ENCODE measurements around the gene PIP5K1B. TPM values are rescaled to one million over a fixed set of nuclear protein-coding genes. Genes with fewer than 3 reads are reported as not detected.

The PIP5K1B gene
- polyA plus RNA-seq, 4 donors, result 6.2 to 8.5 (median 7.9) TPM

DNA sequence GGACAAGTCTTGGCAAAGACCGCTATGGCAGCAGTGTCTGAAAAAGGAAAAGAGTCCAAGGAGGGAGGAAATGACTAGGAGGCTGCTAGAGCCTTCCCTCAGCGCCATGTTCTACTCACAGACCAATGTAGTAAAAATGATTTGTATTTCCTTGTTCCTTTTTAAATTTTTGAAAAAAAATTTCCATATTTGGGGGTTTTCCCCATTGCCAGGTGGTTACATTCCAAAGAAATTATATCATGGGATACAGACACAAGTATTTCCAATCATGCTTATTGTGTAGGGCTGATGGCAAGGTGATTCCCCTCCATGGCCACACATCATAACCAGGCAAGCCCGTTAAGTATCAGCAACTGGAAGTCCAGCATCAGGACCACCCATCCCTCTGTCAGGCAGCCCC is 138.2 kb downstream of the PIP5K1B start:
- no peak for DNase-seq (ENCODE audit: low read depth in 4 of 4, low spot score in 3 of 4)

DNA sequence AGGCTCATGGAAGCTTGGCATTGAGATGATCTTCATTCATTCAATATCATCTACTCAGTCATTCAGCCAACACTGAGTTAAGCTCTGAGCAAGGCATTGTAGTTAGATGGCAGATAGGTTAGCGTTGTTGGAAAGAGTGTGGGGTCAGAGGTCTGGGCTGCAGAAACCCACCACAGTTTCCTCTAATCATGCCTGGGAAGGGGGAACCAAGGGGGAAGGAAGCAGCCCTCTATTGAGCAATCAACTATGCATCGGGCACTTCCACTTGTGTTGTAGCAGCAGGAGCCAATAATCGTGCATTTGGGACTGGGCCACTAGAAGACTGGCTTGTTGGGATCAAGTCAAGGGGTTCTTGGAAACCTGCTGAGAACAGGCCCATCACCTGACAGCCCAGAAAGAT is 139.1 kb downstream of the PIP5K1B start:
- no peak for DNase-seq (ENCODE audit: low read depth in 4 of 4, low spot score in 3 of 4)

DNA sequence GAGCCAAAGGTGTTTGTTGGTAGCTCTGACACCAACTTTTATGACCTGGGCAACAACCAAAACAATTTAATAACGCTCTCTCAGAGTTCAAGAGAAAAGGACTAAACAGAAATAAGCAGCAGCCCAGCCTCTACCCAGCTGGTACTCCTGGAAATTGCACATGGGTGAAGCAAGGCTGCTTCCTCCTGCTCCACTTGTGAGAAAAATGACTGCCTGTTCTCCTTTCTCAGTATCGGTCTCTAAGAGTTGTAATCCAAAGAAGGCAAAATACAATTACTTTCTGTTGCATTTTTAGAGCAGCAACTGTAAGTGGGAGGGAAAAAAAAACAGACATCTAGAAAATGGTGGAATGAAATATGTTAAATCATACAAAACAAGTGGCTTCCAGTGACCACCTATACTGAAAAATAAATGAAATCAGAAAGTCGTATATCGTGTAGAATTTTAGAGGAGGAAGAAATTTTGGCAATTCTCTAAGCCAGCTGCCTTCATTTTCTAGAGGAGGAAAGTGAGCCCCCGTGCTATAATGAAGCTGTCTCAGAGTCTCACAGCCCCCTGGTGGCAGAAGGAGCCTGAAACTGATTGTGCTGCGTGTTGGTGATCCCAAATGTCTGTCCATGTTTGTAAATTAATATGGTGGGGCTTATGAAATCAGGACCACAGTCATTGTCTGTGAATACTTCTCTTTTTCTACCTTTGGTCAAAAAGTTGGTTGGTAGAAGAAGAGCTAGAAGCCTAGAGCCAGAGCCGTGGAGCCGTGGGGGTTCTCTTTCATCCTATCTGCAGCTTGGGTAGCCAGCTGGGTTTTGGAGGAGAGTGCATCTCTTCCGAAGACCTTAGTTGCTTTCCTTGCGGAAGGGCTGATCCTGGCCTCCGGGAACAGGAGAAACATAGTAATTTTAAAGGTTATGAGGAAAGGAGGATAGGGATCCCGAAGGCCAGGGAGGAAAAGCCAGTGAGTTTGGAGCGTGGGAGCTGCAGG is 139.9 kb downstream of the PIP5K1B start:
- DNase-seq (ENCODE audit: low read depth in 4 of 4, low spot score in 3 of 4), result peak in 3 of 4 donors; percentile 16 to 33 (median 20)

DNA sequence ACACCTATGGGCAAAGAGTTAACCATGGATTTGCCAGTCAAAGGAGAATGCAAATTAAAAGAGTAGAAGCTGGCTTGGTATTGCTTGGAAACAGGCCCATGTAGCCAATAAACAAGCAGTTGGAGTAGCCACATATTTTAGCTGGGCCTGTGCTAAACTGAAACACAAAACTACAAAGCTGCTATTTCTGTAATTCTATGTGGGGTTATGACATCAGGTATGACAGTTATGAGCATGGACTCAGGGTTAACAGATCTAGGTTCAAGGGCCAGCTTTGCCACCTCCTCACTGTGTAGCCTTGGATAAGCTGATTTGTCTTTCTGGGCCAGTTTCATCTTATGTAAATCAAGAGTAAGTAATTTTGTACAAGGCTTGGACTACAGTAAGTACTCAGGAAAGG is 142.7 kb downstream of the PIP5K1B start:
- no peak for DNase-seq (ENCODE audit: low read depth in 4 of 4, low spot score in 3 of 4)

DNA sequence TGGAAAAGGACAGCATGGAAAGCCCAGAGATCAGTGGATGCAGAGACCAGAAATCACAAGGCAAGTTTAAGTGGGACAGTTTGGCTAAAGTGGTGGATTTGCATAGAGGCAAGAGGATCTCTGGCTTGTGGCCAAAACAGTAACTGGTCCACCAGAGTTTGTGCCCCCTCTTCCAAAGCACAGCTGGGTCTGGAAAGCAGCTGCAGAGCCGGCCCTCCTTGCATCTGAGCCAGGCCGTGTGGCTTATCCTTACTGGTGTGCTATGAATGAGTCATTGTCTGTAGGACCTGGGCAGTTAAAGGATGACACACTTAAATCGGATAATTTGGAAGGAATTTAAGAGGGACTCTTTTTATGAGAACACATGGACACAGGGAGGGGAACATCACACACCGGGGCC is 146.6 kb downstream of the PIP5K1B start:
- DNase-seq (ENCODE audit: low read depth in 4 of 4, low spot score in 3 of 4), result no peak

DNA sequence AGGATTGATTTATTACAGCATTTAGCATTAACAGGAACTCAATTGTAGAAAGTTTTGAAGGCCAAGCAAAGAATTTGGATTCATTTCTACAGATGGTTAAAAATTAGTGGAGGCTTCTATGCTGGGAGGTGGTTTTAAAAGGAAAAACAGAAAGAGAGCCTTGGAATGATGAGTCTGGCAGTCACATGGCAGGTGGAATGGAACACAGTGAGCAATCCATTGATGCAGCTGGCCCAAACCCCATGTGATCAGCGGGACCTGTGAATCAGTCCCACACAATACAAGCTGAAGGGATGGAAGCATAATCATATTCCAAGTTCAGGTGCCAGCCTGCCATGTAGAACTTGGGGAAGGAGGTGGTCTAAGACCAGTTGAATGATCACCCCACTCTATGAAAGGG is 147.9 kb downstream of the PIP5K1B start:
- no peak for DNase-seq (ENCODE audit: low read depth in 4 of 4, low spot score in 3 of 4)

DNA sequence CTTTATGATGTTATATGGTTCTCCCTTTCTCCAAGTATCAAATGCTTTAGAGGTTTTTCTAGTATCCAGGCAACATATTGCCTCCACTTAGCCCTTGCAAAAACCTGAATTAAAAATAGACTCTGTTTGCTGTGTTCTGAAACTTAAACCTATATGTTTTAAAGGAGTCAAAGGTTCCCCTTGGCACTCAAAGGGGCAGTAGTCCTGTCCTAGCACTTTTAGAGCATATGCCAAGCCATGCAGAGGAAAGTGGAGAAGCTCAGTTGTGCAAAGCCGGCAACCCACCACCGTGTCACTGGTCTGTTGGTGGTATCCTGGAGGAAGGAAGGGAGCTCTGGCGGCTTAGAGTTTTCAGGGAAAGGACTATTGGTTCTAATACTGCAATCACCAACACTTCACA is 154.3 kb downstream of the PIP5K1B start:
- no peak for DNase-seq (ENCODE audit: low read depth in 4 of 4, low spot score in 3 of 4)

DNA sequence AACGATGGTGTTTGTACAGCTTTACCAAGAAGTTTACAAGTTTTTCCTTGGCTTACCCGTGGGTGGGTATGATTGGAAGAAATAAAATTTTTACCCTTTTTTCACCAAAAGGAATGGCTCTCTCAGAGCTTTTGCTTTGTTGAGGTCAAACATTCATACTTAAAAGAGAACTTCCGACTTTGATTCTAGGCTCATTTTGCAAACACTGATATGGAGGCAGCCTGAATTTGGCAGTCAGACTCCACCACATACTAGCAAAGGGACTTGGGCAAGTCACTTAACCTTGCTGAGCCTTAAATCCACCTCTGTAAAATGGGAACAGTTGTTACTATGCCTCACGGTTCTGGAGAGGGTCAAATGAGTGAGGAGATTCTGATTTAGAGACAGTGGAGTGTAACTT is 155.4 kb downstream of the PIP5K1B start:
- no peak for DNase-seq (ENCODE audit: low read depth in 4 of 4, low spot score in 3 of 4)

DNA sequence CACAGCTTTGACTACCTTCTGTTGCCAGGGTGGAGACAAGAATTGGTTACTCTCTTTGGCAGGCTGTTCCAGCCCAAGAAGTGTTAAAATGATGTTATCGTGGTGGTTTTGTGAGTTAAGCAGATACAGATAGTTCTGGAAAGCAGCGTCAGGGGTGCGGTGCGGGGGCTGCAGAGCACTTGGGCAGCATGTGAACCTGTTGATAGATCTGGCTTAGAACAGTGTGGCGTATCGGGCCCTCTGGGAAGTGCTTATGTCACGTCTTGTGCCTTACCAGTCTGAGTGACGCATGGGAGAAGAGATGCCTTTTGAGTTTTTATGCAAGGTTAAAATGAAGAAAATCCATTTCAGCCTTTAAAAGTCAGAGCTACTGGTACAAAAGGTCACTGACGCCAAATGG is 156.4 kb downstream of the PIP5K1B start:
- DNase-seq (ENCODE audit: low read depth in 4 of 4, low spot score in 3 of 4), result no peak

DNA sequence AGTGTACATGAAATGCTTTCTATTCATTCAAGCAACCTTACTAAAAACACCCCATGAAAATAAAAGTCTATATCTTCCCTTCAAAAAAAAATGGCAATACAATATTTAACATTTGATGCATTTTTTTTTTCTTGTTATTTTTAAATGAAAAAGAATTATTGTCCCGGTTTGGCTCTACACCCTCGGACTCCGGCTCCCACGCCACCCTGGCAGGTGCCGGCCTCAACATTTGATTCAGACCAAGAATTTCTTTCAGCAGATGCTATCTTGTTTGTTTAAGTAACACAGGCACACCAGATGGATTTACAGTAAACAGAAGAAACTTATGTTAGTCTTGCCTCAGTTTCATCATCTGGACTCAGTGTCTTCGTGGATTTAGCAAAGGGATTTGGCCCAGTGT is 162.0 kb downstream of the PIP5K1B start:
- no peak for DNase-seq (ENCODE audit: low read depth in 4 of 4, low spot score in 3 of 4)

DNA sequence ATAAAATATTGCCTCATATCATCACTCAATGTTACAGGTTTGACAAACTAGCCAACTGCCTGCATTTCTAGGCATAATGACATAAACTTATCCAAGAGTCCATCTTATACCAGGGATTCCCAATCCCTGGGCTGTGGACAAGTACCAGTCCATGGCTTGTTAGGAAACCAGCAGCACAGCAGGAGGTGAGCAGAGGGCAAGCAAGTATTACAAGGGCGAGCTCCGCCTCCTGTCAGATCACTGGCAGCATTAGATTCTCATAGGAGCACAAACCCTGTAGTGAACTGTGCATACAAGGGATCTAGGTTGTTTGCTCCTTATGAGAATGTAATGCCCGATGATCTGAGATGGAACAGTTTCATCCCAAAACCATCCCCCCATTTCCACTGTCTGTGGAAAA is 164.0 kb downstream of the PIP5K1B start:
- DNase-seq (ENCODE audit: low read depth in 4 of 4, low spot score in 3 of 4), result no peak

DNA sequence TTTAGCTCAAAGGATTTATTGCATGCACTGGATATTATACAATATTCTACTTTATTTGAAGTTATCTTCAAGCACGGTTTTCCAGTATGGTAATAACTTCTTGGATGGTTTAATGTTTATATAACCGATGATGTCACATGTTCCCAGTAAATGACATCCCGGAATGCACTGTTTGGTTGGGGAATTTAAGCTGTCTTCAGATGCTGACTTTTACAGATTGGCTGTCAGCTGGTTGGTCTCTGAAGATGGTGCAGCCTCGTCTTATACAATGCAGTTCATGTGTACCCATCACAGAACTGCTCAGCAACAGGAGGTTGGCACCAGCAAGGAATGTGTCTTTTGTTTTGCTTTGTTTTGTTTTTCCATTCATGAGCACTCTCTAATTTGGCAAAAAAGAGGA is 165.0 kb downstream of the PIP5K1B start:
- DNase-seq (ENCODE audit: low read depth in 4 of 4, low spot score in 3 of 4), result no peak

DNA sequence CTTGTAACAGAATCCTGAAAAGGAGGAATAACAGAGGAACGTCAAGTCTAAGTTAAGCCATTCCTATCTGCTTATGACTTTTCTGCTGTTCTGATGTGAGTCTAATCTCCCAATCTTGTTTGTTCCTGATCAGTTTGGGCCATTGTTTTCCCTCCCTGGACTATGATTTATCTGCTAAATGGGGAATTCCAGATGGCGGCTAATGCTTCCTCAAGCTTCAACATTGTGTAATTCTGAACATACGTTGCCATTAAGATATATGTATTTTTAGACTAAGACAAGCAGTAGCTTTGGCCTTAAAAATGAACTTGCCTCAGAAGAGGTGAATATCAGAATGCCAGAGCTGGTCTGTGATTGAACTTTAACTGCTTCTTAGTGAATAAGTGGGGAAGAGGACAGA is 166.2 kb downstream of the PIP5K1B start:
- DNase-seq (ENCODE audit: low read depth in 4 of 4, low spot score in 3 of 4), result no peak

DNA sequence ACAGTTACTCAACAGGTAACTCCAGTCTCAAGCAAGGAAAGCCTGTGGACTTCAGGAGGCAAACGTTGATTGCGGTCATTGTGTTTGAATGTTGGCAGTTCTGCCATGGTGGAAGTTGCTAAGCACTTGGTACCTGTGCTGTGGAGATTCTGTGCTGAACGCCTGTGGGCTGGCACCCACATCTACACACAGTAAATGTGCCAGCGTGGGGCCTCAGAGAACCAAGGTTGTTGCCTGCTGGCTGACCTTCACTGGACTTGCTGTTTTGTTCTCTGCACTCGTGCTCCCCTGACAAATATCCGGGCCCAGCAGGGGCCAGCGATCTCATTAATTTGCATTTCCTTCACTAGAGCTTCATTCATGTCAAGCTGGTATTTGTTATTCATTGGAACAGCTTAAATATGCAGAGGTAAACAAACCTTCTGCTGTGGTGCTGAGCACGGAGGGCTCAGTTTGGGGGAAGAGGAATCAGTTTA is 167.0 kb downstream of the PIP5K1B start:
- no peak for DNase-seq (ENCODE audit: low read depth in 4 of 4, low spot score in 3 of 4)

DNA sequence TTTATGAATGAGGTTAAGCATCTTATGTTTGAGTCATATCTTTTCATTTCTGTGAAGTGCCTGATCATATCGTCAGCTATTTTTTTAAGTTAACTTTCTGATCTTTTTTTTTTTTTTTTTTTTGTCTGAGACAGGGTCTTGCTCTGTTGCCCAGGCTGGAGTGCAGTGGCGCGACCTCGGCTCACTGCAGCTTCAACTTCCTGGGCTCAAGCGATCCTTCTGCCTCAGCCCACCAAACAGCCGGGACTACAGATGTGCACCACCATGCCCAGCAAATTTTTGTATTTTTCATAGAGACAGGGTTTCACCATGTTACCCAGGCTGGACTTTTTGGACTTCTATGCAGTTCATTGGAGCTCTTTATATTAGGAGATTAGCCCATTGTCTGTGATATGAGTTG is 168.1 kb downstream of the PIP5K1B start:
- no peak for DNase-seq (ENCODE audit: low read depth in 4 of 4, low spot score in 3 of 4)

DNA sequence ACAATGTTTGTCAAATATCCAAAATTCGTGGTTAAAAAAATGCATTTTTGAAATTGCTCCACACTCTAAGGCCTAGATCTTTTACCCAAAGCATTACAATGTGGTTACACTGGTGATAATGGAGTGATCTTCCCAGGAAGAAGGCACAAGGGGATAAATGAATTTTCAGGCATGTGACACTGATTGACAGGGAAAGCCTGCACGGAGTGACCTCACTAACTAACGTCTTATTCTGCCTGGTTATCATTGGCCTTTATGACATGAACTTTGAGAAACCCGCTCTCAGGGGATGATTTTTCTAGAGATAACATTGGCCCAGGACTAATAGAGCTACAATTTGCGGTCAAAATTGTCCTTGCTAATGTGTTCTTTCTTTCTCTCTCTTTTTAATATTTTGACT is 171.2 kb downstream of the PIP5K1B start:
- DNase-seq (ENCODE audit: low read depth in 4 of 4, low spot score in 3 of 4), result no peak

DNA sequence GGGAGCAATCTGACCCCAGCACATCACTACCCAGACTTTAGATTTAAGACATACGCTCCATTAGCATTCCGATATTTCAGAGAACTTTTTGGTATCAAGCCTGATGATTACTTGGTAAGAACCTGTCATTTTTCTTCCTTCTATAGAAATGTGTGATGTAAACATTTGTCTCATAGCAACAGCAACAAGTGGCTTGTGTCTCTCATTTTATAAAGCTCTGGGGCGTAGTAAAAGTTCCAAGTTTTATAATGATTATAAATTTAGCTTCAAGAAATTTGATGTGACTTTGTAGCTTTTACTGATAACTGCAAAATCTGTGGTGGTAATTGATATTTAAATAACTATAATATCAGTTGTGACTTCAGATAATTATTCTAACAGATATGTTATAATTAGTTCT is 171.6 kb downstream of the PIP5K1B start:
- DNase-seq (ENCODE audit: low read depth in 4 of 4, low spot score in 3 of 4), result no peak

DNA sequence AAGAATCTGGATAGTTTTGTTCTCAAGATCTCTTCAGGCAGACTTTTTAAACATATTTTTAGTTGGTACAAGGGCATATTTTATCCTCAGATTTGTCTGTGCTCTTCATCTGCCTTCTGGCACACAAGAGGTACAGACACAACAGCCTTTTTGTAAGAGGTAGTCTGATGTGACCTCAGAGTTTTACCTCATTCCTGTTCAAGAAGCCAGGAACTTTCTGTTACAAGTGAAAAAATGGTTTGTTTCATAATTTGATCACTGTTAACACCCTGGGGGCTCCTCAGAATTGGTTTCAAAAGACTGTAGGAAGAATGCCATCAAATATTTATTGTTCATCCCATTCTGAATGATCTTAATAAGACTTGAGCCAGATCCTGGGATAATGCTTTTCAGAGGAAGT is 172.2 kb downstream of the PIP5K1B start:
- DNase-seq (ENCODE audit: low read depth in 4 of 4, low spot score in 3 of 4), result no peak

DNA sequence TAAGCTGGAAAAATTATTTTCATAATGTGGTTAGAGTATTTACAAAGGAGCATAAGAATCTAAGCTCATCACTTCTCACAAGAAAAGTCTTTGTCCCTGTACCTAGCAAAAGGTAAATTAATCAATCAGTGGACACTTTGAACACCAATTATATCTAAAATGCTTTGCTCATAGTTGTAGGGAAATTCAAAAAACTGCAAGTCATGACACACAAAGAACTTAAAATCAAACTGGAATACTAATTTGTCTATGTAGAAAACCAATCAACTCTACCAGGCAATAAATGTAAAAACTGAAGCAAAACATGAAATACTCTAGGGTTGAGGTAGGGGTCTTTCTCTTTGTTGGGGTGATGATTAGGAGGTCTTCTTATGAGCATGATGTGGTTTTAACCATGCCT is 173.4 kb downstream of the PIP5K1B start:
- no peak for DNase-seq (ENCODE audit: low read depth in 4 of 4, low spot score in 3 of 4)

DNA sequence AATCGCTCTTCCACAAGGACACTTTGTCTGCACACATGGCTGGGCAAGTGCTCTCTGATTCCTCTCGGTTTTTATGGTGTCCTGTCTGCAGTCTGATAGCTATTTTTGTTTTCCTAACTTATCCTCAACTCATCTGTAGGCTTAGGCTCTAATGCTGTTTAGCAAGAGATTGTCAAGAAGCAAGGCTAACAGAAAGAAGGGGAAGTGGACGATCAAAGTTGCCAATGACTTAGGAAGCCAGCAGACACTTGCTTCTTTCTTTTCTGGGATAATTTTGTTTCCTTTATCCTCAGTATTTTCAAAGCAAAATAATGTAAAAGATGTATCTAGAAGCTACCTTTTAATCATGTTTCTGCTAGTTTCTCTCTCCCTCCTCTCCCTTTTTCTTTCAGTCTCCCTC is 178.2 kb downstream of the PIP5K1B start:
- DNase-seq (ENCODE audit: low read depth in 4 of 4, low spot score in 3 of 4), result no peak

DNA sequence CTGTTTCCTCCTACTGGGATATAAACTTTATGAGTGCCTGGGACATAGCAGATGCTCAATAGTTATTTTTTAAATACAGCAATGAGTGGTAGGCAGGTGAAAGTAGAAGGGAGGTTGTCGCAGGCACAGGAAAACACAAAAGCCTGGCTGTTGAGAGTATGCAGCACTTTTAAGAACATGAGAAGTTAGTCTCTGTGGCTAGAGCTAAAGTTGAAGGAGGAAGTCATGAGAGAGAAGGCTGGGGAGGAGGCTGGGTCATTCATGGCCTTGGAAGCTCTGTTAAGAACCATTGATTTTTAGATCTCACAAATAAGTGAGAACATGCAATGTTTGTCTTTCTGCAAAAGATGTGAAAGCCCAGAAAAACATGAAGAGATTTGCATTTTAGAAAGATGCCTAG is 182.2 kb downstream of the PIP5K1B start:
- no peak for DNase-seq (ENCODE audit: low read depth in 4 of 4, low spot score in 3 of 4)

DNA sequence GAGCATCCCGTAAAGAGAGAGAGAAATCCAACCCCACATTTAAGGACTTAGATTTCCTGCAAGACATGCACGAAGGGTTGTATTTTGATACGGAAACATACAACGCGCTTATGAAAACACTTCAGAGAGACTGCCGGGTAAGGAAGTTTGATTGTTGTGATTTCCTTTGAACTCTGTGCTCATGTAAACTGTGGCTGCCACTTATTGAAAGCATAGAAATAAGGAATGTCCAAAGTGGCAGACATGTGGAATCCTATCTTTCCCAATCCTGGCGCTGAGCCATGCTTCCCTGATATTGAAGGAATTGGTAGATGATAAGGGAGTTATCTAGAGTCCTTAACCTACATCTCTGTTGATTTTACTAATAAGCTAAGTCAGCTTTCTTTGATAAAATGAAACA is 189.5 kb downstream of the PIP5K1B start:
- DNase-seq (ENCODE audit: low read depth in 4 of 4, low spot score in 3 of 4), result no peak
